22Rv1 (cell line): ENCODE data around the gene RNF186.

Source experiments
- ZFX ChIP-seq: fragments of 450-650 bp; IDR thresholded peaks from 2 replicates; pipeline ENCODE4 v1.6.1; 2017; ENCODE audit warnings: antibody characterized with exemption, borderline replicate concordance
- TF ChIP-seq, protein P1 (sequence below): fragments of 450-650 bp; IDR thresholded peaks from 2 replicates; pipeline ENCODE4 v1.5.1; 2017; ENCODE audit warnings: mild to moderate bottlenecking

DNA sequence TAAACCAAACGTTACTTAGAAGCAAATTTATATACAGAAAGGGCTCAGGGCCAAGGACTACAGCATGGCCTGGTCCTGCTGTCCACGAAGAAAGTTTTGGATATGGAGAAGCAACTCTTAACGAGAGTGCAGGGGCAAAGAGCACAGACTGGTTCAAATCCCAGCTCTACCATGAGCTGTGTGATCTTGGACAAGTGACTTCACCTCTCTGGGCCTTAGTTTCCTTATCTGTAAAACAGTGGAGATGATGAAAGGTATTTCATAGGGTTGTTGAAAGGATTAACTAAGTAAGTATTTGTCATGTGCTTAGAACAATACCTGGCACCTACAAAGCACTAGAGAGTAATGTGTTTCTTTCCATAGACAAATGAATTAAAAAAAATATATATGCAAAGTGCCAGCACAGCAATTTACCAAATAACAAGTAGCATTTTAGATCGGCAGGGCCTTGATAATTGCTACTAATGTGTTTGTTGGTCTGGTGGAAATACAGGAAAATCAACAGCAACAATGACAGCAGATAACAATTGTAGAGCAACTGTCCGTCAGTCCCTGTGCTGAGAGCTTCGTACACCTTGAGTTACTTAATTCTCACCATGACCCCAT is 40.8 kb downstream of the RNF186 start:
- TF ChIP-seq, protein P1, sequence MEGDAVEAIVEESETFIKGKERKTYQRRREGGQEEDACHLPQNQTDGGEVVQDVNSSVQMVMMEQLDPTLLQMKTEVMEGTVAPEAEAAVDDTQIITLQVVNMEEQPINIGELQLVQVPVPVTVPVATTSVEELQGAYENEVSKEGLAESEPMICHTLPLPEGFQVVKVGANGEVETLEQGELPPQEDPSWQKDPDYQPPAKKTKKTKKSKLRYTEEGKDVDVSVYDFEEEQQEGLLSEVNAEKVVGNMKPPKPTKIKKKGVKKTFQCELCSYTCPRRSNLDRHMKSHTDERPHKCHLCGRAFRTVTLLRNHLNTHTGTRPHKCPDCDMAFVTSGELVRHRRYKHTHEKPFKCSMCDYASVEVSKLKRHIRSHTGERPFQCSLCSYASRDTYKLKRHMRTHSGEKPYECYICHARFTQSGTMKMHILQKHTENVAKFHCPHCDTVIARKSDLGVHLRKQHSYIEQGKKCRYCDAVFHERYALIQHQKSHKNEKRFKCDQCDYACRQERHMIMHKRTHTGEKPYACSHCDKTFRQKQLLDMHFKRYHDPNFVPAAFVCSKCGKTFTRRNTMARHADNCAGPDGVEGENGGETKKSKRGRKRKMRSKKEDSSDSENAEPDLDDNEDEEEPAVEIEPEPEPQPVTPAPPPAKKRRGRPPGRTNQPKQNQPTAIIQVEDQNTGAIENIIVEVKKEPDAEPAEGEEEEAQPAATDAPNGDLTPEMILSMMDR = no peak
- no peak for TF ChIP-seq ZFX
